GM21825 (cell line): ENCODE measurements around the gene RPS6KA4.

Experiments
- ATAC-seq: cut with Tn5 transposase; IDR thresholded peaks from one replicate; pipeline ENCODE4 v1.9.1; 2021; ENCODE audit warnings: mild to moderate bottlenecking, moderate library complexity; ENCODE audit not compliant: unreplicated experiment

The RPS6KA4 gene

DNA sequence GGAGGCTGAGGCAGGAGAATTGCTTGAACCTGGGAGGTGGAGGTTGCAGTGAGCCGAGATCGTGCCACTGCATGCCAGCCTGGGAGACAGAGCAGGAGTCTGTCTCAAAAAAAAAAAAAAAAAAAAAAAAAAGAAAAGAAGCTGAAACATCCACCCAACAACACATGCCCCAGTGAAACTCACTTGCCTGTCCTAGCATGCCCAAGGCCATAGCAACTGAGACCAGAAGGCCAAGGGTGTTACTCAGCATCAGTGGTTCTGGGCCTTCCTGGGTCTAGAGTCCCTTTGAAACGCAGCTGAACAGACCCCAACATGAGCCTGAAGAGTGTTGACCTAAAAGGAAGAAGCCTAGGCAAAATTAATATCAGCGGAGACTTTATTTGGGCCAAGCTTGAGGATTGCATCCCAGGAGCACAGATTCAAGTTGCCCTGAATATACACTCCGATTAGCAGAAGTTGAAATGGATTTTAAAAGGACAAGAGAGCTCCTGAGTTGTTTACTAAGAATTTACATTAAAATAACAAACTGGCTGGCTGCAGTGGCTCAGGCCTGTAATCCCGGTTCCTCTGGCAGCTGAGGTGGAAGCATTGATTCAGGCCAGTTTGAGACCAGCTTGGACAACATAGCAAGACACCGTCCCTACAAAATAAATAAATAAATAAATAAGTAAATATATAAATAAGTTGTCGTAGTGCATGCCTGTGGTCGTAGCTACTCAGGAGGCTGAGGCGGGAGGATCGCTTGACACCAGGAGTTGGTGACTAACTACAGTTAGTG is 34.1 kb upstream of the RPS6KA4 start:
- no peak for ATAC-seq

- no peak for ATAC-seq
Observed at GRCh38 chr11:64327375-64327774, 31.6 kb upstream of the RPS6KA4 start.

GRCh38 chr11:64327993-64328392 is 31.0 kb upstream of the RPS6KA4 start:
- ATAC-seq = no peak

DNA sequence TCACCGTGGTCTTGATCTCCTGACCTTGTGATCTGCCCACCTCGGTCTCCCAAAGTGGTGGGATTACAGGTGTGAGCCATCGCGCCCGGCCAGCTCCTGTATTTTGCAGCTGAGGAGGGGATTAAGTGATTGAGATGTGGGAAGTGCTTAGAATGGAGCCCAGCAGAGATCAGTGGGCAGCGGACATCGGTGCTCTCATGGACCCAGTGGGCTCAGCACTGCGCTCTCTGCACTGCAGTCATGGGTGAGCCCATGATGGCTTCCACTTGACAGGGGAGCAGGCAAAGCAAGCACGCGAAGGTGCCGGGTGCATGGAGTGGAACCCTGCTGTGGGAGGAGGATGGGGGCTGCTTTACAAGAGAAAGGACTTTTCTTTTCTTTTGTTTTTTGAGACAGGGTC is 28.1 kb upstream of the RPS6KA4 start:
- ATAC-seq = no peak

DNA sequence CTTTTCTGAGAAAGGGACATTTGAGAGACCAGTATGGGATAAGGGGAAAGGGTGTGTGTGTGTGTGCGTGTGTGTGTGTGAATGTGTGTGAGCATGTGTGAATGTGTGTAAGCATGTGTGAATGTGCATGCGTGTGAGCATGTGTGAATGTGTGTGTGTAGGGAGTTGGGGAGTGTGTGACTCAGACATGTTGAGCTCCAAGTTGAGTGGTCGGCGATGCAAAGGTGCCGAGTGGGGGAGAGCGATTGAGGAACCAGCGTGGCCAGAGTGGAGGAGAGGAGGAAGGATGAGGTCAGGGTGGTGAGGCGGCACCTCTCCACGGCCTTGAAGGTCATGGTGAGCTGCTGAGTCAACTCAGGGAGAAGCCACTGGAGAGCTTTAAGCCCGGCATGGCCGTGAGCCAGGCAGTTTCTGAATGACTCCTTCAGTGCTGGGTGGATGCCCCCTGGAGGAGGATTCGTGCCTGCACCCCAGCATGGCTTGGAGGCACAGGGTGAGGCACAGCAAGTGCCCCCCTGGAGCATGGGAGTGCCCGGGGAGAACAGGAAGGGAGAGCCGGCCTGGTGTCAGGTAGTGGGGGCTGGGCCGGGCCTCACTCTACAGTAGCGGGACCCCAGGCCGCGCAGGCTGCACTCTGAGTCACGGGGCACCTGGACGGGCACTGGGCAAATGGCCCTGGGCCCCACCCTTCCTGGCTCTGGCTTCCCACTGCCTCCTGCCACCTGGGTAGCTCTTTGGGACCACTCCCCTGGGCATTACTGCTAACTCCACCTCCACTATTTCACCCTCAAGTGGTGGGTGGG is 27.2 kb upstream of the RPS6KA4 start:
- peak; percentile 44 for ATAC-seq

DNA sequence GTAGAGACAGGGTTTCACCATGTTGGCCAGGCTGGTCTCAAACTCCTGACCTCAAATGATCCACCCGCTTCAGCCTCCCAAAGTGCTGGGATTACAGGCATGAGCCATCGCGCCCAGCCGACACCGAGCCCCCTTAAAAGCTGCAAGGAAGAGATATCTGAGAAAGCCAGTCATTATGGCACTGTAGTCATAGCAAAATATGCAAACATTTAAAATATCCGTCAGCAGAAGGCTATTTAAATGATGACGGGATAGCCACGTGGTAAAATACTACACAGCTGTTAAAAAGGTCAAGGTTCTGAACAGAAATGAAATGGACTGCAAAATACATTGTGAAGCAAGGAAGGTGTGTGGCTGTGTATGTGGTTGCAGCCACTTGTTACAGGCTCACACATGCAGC is 25.4 kb upstream of the RPS6KA4 start:
- no peak for ATAC-seq

- ATAC-seq = peak; percentile 80
Observed at GRCh38 chr11:64334764-64335735, 23.9 kb upstream of the RPS6KA4 start.

DNA sequence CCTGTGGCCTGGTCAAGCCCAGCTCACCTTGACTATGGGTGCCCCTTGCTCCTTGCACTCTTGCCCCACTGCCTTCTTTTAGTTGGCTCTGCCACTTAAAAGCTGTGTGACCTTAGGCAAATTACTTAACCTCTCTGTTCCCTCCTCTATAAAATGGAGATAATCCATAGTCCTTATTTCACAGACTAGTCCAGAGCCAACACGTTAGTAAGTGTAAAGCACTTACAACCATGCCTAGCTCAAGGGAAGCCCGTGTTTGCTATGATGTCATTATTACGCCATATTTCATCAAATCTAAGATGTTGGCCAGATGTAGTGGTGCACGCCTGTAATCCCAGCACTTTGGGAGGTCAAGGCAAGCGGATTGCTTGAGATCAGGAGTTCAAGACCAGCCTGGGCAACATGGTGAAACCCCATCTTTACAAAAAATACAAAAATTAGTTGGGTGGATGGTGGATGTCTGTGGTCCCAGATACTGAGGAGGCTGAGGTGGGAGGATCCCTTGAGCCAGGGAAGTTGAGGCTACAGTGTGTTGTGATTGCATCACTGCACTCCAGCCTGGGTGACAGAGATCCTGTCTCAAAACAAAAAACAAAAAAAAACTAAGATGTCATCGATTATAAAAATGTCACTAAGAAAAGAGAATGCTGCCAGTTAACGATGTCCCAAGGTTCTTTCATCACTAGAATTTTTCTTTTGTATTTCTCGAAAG is 21.3 kb upstream of the RPS6KA4 start:
- ATAC-seq = no peak

- ATAC-seq = no peak
Observed at GRCh38 chr11:64338716-64339115, 20.2 kb upstream of the RPS6KA4 start.

- no peak for ATAC-seq
Observed at GRCh38 chr11:64339286-64339685, 19.7 kb upstream of the RPS6KA4 start.

DNA sequence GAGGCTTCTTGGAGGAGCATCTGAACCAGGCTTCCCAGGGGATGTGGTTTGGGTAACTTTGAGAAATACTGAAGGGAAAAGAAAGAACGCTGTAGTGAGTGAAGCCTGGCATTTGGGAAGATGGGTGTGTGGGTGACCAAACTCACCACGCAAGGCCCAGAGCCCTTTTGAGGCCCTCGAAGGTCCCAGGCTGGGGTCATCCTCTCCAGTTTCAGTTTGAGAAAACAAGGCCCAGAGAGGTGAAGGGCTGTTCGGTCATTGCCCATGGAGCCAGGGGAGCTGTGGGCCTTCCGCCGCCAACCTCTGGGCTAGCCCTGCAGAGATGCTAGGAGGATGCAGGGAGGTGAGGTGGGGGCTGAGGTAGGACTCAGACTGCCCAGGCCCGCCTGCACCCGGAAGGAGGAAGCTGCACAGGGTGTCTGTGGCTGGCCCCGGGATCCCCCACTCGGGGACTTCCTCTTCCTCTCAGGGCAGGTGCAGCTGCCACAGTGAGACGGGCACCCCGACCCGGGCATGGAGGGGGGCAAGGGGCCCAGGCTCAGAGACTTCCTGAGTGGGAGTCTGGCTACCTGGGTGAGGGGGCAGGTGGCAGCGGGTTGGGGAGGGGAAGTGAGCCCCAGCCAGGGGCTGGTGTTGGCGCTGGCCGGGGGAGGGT is 19.1 kb upstream of the RPS6KA4 start, which contains the start of gene CCDC88B:
Gene CCDC88B (plus strand): TSS at position 451 of the 655 bp plus-strand sequence. CDS start 63 bp downstream, at position 514.
- ATAC-seq = no peak

DNA sequence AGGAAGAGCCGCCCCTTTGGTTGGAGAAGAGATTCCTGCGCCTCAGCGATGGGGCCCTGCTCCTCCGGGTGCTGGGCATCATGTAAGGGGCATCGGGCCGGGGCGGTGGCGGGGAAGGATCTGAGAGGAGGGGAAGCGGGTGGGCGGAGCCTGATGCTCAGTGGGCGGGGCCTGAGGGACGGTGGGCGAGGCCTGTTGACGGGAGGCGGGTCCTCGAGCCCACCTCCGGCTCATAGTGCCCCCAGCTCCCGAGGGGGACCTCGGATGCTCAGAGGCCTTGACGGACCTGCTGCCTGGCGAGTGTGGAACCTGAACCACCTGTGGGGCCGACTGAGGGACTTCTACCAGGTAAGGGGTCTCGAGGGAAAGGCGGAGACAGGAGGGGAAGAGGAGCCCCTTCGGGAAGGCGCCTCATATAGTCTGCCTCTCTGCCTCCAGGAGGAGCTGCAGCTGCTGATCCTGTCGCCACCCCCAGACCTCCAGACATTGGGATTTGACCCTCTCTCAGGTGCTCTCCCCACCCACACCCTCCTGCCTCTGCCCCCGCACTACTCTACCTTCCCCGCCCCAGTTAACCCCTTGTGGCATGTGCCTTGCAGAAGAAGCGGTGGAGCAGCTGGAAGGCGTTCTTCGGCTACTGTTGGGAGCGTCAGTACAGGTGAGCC is 18.2 kb upstream of the RPS6KA4 start:
- no peak for ATAC-seq

DNA sequence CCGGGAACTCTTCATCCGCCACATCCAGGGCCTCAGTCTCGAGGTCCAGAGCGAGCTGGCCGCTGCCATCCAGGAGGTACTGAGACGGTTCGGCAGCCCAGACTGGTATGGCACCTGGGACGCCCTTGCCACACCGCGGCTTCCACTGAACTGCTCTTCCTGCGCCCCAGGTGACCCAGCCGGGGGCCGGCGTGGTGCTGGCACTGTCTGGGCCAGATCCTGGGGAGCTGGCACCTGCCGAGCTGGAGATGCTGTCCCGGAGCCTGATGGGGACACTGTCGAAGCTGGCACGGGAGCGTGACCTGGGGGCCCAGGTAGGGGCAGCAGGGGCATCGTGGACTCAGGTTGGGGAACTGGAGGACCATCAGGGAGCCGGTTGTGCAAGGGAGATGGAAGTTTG is 17.5 kb upstream of the RPS6KA4 start:
- no peak for ATAC-seq

GRCh38 chr11:64341851-64342791 is 16.8 kb upstream of the RPS6KA4 start:
- ATAC-seq = peak; percentile 36

- ATAC-seq = no peak
Observed at GRCh38 chr11:64342869-64343745, 15.9 kb upstream of the RPS6KA4 start.

- ATAC-seq = no peak
Observed at GRCh38 chr11:64343767-64344559, 15.0 kb upstream of the RPS6KA4 start.
